Astrocyte of the spinal cord (primary cell): Measurements from ENCODE around the gene STRN3.
A peak's percentile ranks its signal among the peaks of the same experiment; 100 is the strongest.
"Not testable (repeated sequence)": the region's sequence is repeated elsewhere in the genome, so short reads cannot be mapped to it uniquely, and the experiment has no call there.

Experiments used
- DNase-seq: peaks from one replicate; pipeline ENCODE4 v3.0.0; 2011; ENCODE audit warnings: low read depth, low spot score
- H3K4me3 ChIP-seq: 2 replicates; pipeline ENCODE4 v1.5.1; 2011; ENCODE audit warnings: low read depth, mild to moderate bottlenecking, low read length, moderate library complexity
- in situ Hi-C: cut with HindIII; loops from 2 replicates; pipeline ENCODE4 v1.10.0; 2017; ENCODE audit warnings: low sequenced_read_pairs
- TF ChIP-seq, protein P1 (sequence below): IDR thresholded peaks from 2 replicates; pipeline ENCODE4 v1.5.1; 2012; ENCODE audit warnings: low read depth, mild to moderate bottlenecking, low read length, inconsistent platforms

The STRN3 gene

DNA sequence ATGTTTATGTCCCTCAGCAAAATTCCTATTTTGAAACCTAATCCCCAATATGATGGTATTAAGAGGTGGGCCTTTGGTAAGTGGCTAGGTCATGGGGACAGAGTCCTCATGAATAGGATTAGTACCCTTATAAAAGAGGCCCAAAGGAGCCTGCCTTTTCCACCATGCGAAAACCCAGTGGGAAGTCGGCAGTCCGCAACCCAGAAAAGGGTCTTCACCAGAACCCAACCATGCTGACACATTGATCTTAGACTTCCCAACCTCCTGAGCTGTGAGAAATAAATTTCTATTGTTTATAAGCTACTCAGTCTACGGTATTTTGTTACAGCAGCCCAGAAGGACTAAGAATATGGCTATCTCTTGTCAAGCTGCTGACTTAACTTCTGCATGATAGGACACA is 85.3 kb downstream of the STRN3 start:
- in situ Hi-C loops = no loop called here
- TF ChIP-seq, protein P1, sequence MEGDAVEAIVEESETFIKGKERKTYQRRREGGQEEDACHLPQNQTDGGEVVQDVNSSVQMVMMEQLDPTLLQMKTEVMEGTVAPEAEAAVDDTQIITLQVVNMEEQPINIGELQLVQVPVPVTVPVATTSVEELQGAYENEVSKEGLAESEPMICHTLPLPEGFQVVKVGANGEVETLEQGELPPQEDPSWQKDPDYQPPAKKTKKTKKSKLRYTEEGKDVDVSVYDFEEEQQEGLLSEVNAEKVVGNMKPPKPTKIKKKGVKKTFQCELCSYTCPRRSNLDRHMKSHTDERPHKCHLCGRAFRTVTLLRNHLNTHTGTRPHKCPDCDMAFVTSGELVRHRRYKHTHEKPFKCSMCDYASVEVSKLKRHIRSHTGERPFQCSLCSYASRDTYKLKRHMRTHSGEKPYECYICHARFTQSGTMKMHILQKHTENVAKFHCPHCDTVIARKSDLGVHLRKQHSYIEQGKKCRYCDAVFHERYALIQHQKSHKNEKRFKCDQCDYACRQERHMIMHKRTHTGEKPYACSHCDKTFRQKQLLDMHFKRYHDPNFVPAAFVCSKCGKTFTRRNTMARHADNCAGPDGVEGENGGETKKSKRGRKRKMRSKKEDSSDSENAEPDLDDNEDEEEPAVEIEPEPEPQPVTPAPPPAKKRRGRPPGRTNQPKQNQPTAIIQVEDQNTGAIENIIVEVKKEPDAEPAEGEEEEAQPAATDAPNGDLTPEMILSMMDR = no peak
- no peak for DNase-seq
- H3K4me3 ChIP-seq = no peak overlapping the region

DNA sequence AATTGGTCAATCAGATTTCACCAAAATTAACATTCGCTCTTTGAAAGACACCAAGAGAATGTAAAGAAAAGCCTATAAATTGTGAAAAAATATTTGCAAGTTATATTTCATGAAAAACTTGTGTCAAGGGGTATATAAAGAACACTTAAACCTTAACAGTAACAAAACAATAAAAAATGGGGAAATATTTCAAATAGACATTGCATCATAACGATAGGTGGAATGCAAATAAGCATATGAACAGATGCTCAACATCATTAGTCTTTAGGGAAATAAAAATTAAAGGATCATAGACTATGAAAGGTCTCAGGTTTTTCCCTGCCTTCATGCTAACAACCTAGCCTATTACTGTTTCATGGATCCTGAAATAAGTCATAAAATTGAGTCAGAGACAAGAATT is 87.6 kb downstream of the STRN3 start:
- in situ Hi-C loops = no loop called here
- DNase-seq = no peak
- TF ChIP-seq, protein P1 = no peak
- H3K4me3 ChIP-seq = no peak overlapping the region

DNA sequence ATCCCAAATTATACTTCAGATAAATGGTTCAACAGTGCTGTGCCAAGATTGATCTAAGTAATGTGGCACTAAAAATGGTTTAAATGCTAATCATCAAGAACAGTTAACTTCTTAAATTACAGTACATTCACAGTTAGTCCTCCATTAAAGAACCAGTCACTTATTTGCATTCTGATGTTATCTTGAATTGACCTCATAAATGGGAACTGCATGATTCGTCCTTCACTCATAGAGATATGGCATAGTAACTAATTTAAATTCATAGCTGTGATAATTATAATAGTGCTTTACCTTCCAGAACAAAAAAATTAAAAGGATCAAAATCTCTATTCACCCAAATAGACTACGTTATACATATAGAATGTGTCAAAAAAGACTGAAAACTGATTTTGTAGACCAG is 90.7 kb downstream of the STRN3 start:
- no peak overlapping the region for H3K4me3 ChIP-seq
- DNase-seq = no peak
- TF ChIP-seq, protein P1 = no peak
- in situ Hi-C loops = no loop called here

DNA sequence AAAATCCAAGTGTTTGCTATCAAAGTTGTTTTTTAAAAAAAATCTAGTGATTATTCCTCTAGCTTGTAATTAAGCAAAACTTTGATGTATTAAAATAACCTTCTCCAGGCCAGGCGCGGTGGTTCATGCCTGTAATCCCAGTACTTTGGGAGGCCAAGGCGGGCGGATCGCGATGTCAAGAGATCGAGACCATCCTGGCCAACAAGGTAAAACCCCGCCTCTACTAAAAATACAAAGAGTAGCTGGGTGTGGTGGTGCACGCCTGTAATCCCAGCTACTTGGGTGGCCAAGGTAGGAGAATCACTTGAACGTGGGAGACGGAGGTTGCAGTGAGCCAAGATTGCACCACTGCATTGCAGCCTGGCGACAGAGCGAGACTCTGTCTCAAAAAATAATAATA is 92.2 kb downstream of the STRN3 start:
- DNase-seq, H3K4me3 ChIP-seq, in situ Hi-C loops: not testable (repeated sequence)

DNA sequence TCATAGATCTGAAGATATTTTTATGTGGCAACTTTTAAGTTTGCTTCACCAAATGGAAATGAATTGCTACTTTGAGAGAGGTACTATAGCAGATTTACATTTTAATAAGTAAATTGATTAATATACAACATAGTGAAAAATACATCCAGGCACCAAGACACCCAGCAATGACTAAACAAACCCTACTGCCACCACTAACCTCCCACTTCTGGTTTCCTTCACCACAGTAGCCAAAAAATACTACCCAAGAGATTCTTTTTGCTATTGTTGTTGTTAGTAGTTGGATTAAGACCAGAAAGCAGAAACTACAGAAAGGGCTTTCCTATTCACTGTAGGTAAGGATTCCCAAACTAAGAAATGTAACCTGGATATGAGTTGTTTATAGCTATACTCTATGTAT is 97.7 kb downstream of the STRN3 start:
- in situ Hi-C loops = no loop called here
- TF ChIP-seq, protein P1 = no peak
- H3K4me3 ChIP-seq = no peak overlapping the region
- peak; percentile 15 for DNase-seq

DNA sequence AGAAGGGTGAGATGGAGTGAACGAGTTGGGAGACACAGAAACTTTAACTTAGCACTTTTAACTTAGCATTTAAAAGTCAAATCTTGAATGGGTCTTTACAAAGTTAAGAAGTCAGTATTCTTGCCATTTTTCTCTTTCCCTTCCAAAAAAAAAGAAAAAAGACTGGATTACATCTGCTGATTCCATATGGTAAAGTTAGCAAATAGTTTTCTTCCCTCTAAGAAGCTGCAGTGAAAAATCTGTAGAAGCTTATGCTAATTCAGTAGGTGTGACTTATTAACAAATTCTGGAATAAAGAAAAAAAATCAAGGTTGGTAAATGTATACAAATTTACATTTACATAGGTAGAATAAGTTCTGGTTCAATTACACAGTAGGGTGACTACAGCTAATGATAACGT is 100.9 kb downstream of the STRN3 start:
- no peak for DNase-seq

DNA sequence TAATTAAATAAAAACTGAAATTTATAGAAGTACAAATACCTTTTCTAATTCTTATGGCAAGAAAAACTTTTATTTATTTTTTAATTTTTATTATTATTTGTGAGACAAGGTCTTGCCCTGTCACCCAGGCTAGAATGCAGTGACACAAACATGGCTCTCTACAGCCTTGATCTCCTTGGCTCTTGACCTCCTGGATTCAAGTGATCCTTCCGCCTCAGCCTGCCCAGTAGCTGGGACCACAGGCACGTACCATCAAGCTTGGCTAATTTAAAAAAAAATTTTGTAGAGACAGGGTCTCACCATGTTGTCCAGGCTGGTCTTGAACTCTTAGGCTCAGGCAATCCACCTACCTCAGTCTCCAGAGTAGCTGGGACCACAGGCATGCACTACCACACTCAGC is 104.4 kb downstream of the STRN3 start:
- in situ Hi-C loops = no loop called here
- TF ChIP-seq, protein P1 = no peak
- H3K4me3 ChIP-seq = no peak overlapping the region
- DNase-seq = no peak

More for the DNA sequence above, 100.9 kb downstream of the STRN3 start:
- H3K4me3 ChIP-seq = no peak overlapping the region
- in situ Hi-C loops = no loop called here
- TF ChIP-seq, protein P1 = no peak
